IgD-negative memory B cell (primary cell): Measurements from ENCODE around the gene CAVIN1. TPM values are rescaled to one million over a fixed set of nuclear protein-coding genes. Genes with fewer than 3 reads are reported as not detected.
"Not testable (repeated sequence)": the region's sequence is repeated elsewhere in the genome, so short reads cannot be mapped to it uniquely, and the experiment has no call there.

ENCODE experiments used
- H3K27ac Mint-ChIP-seq, 3 donors: one replicate each; pipeline ENCODE4 v1.8.0; 2020 to 2022; ENCODE audit warnings: mild to moderate bottlenecking in 3 of 3, mixed read lengths in 3 of 3, moderate library complexity in 1 of 3
- H3K27me3 Mint-ChIP-seq: one replicate; pipeline ENCODE4 v1.8.0; 2021; ENCODE audit warnings: mixed read lengths
- H3K36me3 Mint-ChIP-seq: one replicate; pipeline ENCODE4 v1.8.0; 2020; ENCODE audit warnings: mild to moderate bottlenecking, mixed read lengths
- H3K4me1 Mint-ChIP-seq, 3 donors: one replicate each; pipeline ENCODE4 v1.8.0; 2020 to 2022; ENCODE audit warnings: mixed read lengths in 3 of 3, mild to moderate bottlenecking in 1 of 3
- H3K4me3 Mint-ChIP-seq, 4 donors: one replicate each; pipeline ENCODE4 v1.8.0; 2020 to 2022; ENCODE audit warnings: mild to moderate bottlenecking in 4 of 4, mixed read lengths in 4 of 4, moderate library complexity in 3 of 4
- H3K9me3 Mint-ChIP-seq, 3 donors: one replicate each; pipeline ENCODE4 v1.8.0; 2020 to 2021; ENCODE audit warnings: mixed read lengths in 3 of 3, mild to moderate bottlenecking in 1 of 3
- polyA plus RNA-seq: library from polyadenylated mRNA; unstranded; fragments of 300-500 nt; fragmentation: Illumina TruSeq; gene quantifications from one replicate; pipeline ENCODE4 v1.2.3, GENCODE V29; 2021

Gene CAVIN1
- polyA plus RNA-seq, 1 donor from 2014 or later = not detected

DNA sequence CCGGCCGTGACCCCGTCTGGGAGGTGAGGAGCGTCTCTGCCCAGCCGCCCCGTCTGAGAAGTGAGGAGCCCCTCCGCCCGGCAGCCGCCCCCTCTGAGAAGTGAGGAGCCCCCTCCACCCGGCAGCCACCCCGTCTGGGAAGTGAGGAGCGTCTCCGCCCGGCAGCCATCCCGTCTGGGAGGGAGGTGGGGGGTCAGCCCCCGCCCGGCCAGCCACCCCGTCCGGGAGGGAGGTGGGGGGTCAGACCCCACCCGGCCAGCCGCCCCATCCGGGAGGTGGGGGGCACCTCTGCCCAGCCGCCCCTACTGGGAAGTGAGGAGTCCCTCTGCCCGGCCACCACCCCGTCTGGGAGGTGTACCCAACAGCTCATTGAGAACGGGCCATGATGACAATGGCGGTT lies 26.1 kb upstream of the CAVIN1 start:
- H3K4me3 Mint-ChIP-seq, H3K9me3 Mint-ChIP-seq, H3K27me3 Mint-ChIP-seq, H3K36me3 Mint-ChIP-seq, H3K27ac Mint-ChIP-seq: not testable (repeated sequence)
- peaks cover 14 to 15% (median 15%) of the 10 kb centered on the region in 3 donors for H3K4me1 Mint-ChIP-seq

DNA sequence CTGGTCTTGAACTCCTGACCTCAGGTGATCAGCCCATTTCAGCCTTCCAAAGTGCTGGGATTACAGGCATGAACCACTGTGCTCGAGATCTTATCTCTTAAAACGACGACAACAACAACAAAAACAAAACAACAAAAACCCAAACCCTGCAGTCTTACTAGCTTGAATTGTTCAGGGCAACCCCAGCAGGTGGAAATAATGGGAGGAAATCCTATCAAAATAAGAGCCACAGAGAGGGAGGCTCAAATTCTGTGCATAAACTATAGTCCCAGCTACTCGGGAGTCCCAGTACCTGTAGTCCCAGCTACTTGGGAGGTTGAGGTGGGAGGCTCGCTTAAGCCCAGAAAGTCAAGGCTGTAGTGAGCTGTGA lies 19.1 kb upstream of the CAVIN1 start:
- peaks cover 2 to 9% (median 4%) of the 10 kb centered on the region in 3 donors for H3K4me1 Mint-ChIP-seq
- no peak overlapping the region for H3K4me3 Mint-ChIP-seq
- no peaks in the 10 kb centered on the region for H3K27me3 Mint-ChIP-seq
- no peaks in the 10 kb centered on the region for H3K36me3 Mint-ChIP-seq
- no peak overlapping the region for H3K27ac Mint-ChIP-seq
- H3K9me3 Mint-ChIP-seq = no peaks in the 10 kb centered on the region

DNA sequence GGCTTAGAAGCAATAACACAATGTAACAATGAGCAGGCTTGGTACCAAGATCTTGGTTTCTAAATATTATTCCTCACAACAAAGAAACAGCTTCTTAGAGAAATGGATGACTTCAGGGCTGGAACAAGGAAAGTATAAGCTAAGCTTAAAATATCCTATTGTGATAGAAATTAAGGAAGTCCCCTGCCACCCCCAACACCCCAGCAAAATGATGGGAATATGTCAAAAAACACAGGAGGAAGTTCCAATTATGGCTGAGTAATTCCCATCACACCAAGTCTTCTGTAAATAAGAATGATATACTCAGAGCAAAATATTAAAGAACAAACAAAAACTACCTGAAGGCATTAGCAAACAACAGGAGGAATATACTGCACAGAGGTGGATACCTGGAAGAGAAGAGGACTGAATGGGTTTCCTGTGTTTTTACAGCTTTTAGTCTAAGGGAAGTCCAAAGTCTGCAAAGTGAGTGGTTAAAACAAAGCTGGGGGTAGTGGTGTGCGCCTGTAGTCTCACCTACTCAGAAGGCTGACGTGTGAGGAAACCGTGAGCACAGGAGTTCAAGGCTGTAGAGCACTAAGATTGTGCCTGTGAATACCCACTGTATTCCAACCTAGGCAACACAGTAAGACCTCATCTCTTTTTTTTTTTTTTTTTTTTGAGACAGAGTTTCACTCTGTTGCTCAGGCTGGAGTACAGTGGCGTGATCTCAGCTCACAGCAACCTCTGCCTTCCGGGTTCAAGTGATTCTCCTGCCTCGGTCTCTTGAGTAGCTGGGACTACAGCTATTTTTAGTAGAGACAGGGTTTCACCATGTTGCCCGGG lies 18.5 kb upstream of the CAVIN1 start:
- H3K4me3 Mint-ChIP-seq = no peak overlapping the region
- H3K4me1 Mint-ChIP-seq = peaks cover 2 to 9% (median 4%) of the 10 kb centered on the region in 3 donors
- H3K36me3 Mint-ChIP-seq = no peaks in the 10 kb centered on the region
- H3K27me3 Mint-ChIP-seq = no peaks in the 10 kb centered on the region
- no peak overlapping the region for H3K27ac Mint-ChIP-seq
- H3K9me3 Mint-ChIP-seq = no peaks in the 10 kb centered on the region

DNA sequence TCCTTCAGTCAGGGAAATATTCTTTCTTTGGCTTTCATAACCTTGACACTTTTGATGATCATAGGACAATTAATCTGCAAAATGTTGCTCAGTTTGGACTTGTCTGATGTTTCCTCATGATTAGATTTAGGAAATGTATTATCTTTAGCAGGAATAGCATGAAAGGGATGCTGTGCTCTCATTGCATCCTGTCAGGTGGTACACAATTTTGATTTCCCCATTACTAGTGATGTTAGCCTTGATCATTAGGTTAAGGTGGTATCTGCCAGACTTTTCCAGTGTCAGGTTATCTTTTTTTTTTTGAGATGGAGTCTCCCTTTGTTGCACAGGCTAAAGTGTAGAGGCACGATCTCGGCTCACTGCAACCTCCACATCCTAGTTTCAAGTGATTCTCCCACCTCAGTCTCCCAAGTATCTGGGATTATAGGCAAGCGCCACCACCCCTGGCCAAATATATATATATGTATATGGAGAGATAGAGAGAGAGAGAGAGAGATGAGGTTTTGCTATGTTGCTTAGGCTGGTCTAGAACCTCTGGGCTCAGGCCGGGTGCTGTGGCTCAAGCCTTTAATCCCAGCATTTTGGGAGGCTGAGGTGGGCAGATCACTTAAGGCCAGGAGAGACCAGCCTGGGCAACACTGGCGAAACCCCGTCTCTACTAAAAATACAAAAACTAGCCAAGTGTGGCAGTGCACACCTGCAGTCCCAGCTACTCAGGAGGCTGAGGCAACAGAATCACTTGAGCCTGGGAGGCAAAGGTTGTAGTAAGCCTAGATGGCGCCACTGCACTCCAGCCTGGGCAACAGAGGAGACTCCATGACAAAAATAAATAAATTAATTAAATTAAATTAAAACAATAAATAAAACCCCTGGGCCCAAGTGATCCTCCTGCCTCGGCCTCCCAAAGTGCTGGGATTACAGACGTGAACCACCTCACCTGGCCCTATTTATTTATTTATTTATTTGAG lies 15.8 kb upstream of the CAVIN1 start:
- H3K4me3 Mint-ChIP-seq = peak overlapping the region in 1 of 4 donors; percentile 41
- H3K4me1 Mint-ChIP-seq = peaks cover 2 to 9% (median 4%) of the 10 kb centered on the region in 3 donors
- H3K9me3 Mint-ChIP-seq = no peaks in the 10 kb centered on the region
- H3K27me3 Mint-ChIP-seq = no peaks in the 10 kb centered on the region
- no peak overlapping the region for H3K27ac Mint-ChIP-seq
- no peaks in the 10 kb centered on the region for H3K36me3 Mint-ChIP-seq

DNA sequence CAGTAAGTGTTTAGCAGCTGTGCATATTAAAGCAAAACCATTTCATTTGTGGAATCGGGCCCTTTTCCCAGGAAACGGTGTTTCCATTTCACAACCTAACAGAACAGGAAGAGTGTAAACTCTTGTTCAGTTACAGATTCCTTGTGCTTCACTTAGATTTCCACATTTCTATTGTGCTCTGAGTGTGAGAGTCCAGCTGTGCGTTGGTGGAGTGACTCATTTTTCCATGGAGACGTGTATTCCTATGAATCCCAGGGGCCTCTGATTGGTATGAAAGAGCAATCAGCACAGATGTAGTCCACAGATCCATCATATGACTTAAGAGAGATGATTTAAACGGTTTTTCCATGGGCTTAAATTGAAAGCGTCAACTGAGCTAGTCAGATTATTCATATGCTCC lies 13.3 kb upstream of the CAVIN1 start:
- Mint-ChIP-seq H3K4me3 (no peak overlapping the region), H3K36me3 (no peaks in the 10 kb centered on the region), H3K4me1 (peaks cover 0 to 6% (median 0%) of the 10 kb centered on the region in 3 donors), H3K9me3 (no peaks in the 10 kb centered on the region), H3K27ac (no peak overlapping the region), H3K27me3 (peaks cover 2% of the 10 kb centered on the region)

DNA sequence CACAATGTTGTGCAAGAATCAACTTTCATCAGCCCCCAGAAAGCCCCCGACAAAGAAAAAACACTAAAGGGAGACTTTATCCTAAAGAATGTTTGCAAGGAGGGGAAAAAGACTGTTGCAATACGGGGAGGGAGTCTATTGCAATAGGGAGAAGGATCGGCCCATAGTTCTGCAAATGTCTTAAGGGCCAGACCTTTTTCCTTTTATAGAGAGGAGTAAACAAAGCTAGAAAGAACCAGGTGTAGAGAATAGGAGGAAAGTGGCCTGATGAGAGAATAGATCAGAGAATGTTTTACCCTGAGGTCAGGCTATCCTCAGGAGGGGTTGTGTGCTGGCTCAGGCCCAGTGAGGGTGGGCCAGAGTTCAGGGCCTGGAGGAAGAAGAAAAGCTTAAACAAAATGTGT lies 8.7 kb upstream of the CAVIN1 start:
- Mint-ChIP-seq H3K4me3 (no peak overlapping the region), H3K9me3 (no peaks in the 10 kb centered on the region), H3K4me1 (peaks cover 0 to 5% (median 4%) of the 10 kb centered on the region in 3 donors), H3K36me3 (no peaks in the 10 kb centered on the region), H3K27ac (peak overlapping the region in 1 of 3 donors; percentile 0), H3K27me3 (peaks cover 16% of the 10 kb centered on the region)

DNA sequence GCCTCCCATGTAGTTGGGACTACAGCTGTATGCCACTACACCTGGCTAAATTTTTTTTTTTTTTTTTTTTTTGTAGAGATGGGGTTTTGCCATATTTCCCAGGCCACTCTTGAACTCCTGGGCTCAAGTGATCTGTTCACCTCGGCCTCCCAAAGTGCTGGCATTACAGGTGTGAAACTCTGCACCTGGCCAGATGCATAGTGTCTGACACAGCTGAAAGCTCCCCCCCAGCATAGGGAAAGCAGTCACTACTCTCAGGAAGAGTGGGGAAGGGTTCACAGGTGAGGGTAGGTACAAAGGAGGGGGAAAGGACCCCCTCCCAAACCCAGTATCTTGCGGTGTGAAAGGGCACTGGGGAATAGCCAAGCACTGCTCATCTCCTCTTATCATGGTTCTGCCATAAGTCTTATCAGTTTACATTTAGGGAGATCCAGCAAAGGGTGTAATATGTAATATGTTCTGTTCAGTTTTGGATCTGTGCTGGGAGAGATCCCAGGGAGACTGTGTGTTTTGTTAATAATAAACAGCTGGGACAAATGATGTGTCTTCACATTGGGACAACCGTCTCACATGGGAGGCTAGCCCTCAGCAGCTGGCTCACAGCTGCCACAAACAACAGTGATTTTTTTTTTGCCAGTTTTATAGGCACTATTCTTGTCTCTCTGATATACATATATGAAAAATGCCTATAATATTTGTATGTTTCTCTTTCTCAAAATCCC lies 6.8 kb upstream of the CAVIN1 start:
- H3K27ac Mint-ChIP-seq = no peak overlapping the region
- H3K27me3 Mint-ChIP-seq = peaks cover 21% of the 10 kb centered on the region
- no peaks in the 10 kb centered on the region for H3K9me3 Mint-ChIP-seq
- peaks cover 0 to 5% (median 4%) of the 10 kb centered on the region in 3 donors for H3K4me1 Mint-ChIP-seq
- no peaks in the 10 kb centered on the region for H3K36me3 Mint-ChIP-seq
- H3K4me3 Mint-ChIP-seq = no peak overlapping the region

DNA sequence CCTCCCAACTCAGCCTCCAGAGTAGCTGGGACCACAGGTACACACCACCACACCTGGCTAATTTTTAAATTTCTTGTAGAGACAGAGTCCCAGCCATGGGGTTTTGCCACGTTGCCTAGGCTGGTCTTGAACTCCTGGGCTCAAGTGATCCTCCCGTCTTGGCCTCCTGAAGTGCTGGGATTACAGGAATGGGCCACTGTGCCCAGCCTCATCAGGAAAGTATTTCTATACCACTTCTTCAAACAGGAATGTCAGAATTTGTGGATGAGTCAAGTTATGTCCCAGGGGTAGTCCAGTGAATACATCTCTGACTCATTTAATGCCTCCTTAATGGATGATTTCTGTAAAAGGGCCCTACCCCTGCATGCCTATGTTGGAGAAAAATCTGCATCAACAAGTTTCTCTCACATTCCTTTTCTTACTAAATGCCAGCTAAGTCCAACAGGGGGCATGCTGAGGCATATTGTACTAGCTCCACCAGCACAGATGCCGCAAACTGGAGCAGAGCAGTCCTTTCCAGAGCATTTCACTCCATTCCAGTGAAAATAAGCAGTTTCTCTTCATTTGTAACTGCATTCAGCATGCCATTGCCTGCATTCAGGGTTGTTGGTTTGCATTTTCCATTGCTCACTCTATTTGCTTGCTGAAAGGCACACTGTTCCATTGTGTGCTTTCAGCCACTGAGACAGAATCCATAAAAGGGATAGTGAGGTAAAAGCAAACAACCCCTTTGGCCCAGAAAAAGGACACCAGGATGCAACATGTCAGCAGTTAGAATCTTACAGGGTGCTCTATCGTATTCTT lies 5.3 kb upstream of the CAVIN1 start:
- H3K36me3 Mint-ChIP-seq = no peaks in the 10 kb centered on the region
- H3K27ac Mint-ChIP-seq = no peak overlapping the region
- H3K4me1 Mint-ChIP-seq = peaks cover 0 to 5% (median 5%) of the 10 kb centered on the region in 3 donors
- H3K9me3 Mint-ChIP-seq = no peaks in the 10 kb centered on the region
- peaks cover 27% of the 10 kb centered on the region for H3K27me3 Mint-ChIP-seq
- H3K4me3 Mint-ChIP-seq = no peak overlapping the region

DNA sequence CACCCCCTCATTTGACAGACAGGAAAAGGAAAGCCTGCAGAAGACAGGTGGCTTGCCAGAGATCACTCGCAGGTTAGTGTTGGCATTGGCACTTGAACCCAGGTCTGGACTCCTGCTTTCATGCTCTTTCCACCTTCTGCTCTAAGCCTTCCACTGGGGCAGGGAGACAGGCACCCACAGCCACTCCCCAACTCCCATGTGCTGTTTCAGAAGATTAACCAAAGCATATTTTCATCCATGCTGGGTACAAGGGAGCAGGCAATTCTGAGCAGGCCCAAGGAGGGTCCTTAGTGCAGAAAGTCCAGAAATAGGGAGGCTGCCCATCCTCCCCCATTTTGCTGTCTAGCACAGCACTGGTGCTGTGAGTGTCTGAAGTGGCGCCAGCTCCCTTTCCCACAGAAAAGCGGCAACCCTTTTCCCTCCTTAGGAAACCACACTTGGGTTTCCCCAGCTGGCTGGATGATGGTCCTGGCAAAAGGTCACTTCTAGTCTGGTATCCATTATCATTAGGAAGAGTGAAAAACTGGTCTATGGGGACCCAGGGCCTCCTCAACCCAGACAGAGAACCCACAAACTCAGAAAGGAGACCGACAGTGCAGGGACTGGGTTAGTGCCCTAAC lies 2.0 kb upstream of the CAVIN1 start:
- Mint-ChIP-seq H3K9me3 (peaks cover 0 to 2% (median 0%) of the 10 kb centered on the region in 3 donors), H3K27me3 (peaks cover 41% of the 10 kb centered on the region), H3K4me3 (no peak overlapping the region), H3K36me3 (peaks cover 4% of the 10 kb centered on the region), H3K27ac (no peak overlapping the region), H3K4me1 (peaks cover 5 to 8% (median 6%) of the 10 kb centered on the region in 3 donors)

DNA sequence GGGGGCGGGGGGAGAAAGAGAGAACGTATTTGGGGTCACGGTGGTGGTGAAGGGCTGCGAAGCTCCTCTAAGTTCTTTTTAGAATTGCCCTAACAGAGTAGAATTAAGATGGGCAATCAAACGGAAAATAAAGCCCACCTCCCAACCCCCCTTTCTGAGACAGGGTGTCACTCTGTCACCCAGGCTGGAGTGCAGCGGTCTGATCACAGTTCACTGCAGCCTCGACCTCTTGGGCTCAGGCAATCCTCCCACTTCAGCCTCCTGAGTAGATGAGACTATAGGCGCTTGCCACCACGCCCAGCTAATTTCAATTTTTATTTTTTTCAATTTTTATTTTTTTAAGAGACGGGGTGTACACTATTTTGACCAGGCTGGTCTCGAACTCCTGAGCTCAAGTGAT lies 710 bp upstream of the CAVIN1 start:
- Mint-ChIP-seq H3K4me3 (peak overlapping the region in 2 of 4 donors; percentile 35 to 93), H3K36me3 (peaks cover 4% of the 10 kb centered on the region), H3K9me3 (peaks cover 0 to 2% (median 0%) of the 10 kb centered on the region in 3 donors), H3K27ac (no peak overlapping the region), H3K4me1 (peaks cover 4 to 6% (median 5%) of the 10 kb centered on the region in 3 donors), H3K27me3 (peaks cover 44% of the 10 kb centered on the region)

DNA sequence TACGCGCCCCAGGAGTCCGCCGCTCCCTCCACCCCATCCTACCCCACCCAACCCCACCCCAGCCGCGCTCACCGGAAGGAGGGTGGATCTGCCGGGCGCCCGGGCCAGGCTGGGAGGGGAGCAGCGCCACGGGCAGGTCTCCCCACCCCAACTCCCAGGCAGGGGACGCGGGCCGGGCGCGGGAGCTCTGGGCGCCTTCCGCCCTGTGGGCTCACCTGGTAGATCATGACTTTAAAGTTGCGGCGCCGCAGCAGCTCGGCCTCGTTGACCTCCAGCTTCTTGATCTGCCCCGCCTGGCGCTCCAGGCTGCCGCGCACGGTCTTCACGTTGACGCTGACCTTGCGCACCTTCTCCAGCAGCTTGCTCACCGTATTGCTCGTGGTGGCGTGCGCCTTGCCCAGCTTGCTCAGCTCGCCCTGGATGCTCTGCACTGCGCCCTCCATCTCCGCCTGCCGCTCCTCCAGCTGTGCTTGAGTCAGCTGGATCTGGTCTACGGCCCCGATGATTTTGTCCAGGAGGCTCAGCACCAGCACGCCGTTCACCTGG lies 571 bp downstream of the CAVIN1 start:
- H3K27ac Mint-ChIP-seq = no peak overlapping the region
- peaks cover 4% of the 10 kb centered on the region for H3K36me3 Mint-ChIP-seq
- peak overlapping the region; percentile 81 to 94 (median 88) for H3K4me3 Mint-ChIP-seq
- peaks cover 4 to 6% (median 5%) of the 10 kb centered on the region in 3 donors for H3K4me1 Mint-ChIP-seq
- H3K27me3 Mint-ChIP-seq = peaks cover 37% of the 10 kb centered on the region
- peaks cover 0 to 2% (median 0%) of the 10 kb centered on the region in 3 donors for H3K9me3 Mint-ChIP-seq

DNA sequence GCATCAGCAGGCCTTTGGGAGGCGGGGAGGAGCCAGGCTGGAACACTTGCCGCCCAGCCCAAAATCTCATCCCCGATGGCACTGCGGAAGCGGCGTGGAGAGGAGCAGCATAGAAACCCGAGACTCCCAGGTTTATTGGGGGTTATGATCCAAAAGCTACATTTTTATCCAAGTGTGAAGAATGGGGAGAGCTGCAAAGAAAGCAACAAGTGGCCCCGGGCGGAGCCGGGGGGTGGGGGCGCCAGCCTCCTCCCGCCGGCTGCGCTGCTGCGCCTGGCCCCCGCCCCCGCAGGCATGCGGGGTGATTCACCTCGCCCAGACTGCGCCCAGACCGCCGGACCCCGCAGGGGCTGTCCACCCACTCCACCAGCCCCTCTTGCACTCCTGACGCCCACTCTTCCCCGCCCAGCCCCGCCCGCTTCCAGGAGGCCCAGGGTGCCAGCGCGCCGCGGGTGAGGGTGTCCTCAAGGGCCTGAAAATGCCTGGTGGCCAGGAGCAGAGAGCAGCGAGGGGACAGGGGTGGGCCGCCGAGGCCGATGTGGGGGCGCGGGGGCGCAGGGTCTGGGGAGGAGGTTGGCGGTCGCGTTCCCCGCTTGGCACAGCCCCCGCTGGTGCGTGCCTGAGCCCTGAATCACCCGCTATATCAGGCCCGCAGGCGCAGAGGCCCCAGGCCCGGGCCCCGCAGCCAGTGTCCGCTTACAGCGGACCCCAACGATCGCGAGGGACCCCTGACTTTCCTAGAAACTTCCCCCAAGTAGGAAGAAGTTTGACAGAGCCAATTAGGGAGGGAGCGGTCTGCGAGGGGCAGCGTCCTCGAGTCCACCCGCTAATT lies 1.3 kb downstream of the CAVIN1 start:
- Mint-ChIP-seq H3K9me3 (peaks cover 0 to 2% (median 0%) of the 10 kb centered on the region in 3 donors), H3K36me3 (peaks cover 4% of the 10 kb centered on the region), H3K4me3 (peak overlapping the region; percentile 57 to 89 (median 79)), H3K27ac (no peak overlapping the region), H3K4me1 (peaks cover 4 to 6% (median 5%) of the 10 kb centered on the region in 3 donors), H3K27me3 (peaks cover 37% of the 10 kb centered on the region)

DNA sequence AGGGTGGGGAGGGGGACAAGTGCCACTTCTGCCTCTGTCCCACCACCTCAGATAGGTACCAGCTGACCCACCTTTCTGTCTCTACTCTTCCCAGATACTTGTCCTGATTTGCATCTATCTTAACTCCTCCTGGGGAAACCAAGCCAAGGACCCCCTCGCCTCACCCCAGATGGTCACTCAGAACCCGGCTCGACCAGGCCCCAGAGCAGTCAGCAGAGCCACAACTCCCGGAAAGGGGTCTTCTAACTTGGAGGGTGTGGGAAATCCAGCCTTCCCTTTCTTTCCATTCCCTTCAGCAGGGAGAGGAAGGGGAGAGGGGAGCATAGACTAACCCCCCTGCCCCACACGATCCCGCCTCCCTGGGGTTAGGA lies 1.9 kb downstream of the CAVIN1 start:
- Mint-ChIP-seq H3K9me3 (peaks cover 0 to 2% (median 0%) of the 10 kb centered on the region in 3 donors), H3K36me3 (peaks cover 4% of the 10 kb centered on the region), H3K27me3 (peaks cover 35% of the 10 kb centered on the region), H3K4me1 (peaks cover 4 to 6% (median 5%) of the 10 kb centered on the region in 3 donors), H3K4me3 (peak overlapping the region in 3 of 4 donors; percentile 5 to 83 (median 75)), H3K27ac (no peak overlapping the region)
